ENCODE results near the gene RNLS.
"Not testable (repeated sequence)": the region's sequence is repeated elsewhere in the genome, so short reads cannot be mapped to it uniquely, and the experiment has no call there.

RNLS gene

GRCh38 chr10:88486816-88487215 is 96.3 kb downstream of the RNLS start:
- in situ Hi-C loops (cut with MboI; ENCODE audit: low sequenced_read_pairs), result not testable (repeated sequence)

- in situ Hi-C loops (cut with MboI; ENCODE audit: low sequenced_read_pairs), result no loop called here
Observed at GRCh38 chr10:88482220-88482619, 100.9 kb downstream of the RNLS start.

- in situ Hi-C loops (cut with MboI; ENCODE audit: low sequenced_read_pairs), result no loop called here
Observed at GRCh38 chr10:88478256-88478655, 104.9 kb downstream of the RNLS start.

GRCh38 chr10:88477343-88478085 is 105.6 kb downstream of the RNLS start:
- in situ Hi-C loops (cut with MboI; ENCODE audit: low sequenced_read_pairs), result no loop called here

GRCh38 chr10:88474884-88475844 is 108.0 kb downstream of the RNLS start:
- in situ Hi-C loops (cut with MboI; ENCODE audit: low sequenced_read_pairs), result no loop called here

DNA sequence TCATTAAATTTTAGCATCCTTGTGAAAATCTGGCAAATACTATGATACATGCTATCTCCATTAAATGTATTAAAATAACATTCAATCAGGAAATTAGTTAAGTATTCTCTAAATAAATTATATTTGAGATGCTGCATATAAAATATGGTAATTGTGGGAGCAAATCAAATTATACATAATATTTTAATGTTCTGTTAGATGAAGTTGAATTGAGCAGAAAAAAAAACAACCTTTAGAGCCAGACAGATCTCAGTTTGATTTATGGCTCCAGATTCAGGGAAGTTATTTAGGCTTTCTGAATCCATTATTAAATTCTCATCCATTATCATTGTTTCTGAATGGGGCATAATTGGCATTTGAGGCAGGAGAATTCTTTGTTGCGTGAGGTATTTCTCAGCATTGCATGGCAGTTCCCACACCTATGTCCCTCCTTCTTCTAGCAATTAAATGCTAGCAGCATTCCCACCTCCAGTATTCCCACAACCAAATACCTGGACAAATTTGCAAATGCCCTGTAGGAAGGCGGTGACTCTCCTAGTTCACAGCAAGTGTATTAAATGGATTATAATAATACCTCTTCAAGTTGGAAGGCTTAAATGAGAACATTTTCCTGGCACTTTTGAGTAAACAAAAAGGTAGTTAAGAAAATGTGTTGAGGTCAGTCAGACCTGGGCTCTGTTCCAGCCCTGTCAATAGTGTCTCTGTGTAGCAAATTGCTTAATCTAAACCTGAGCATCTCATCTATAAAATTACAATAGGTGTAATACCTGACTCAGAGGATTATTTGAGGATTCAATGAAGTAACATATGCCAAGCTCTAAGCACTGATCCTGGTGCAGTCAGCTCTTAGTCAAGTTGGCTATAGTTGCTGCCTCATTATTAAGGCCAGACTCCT is 108.9 kb downstream of the RNLS start:
- in situ Hi-C loops (cut with MboI; ENCODE audit: low sequenced_read_pairs), result no loop called here

GRCh38 chr10:88472540-88472939 is 110.6 kb downstream of the RNLS start:
- in situ Hi-C loops (cut with MboI; ENCODE audit: low sequenced_read_pairs), result no loop called here

DNA sequence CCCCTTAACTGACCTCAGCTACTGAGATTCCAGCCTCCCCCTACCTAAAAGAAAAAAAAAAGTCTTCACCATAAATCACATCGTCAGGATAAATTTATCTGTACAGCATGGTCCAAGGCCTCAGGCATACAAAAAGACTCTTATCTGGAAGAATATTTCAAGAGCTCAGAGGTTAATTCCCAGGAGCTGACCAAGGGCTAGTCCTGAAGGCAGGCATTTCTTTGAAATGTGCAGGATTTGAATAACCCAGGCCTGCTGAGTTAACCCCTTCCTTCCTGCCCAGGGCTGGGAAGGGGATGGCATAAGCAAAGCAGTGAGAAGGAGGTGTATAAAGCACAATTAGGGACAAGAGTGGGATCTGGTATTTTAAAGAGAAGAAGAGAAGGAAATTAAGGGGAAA is 111.2 kb downstream of the RNLS start:
- in situ Hi-C loops (cut with MboI; ENCODE audit: low sequenced_read_pairs), result no loop called here

- in situ Hi-C loops (cut with MboI; ENCODE audit: low sequenced_read_pairs), result no loop called here
Observed at GRCh38 chr10:88467835-88468485, 115.2 kb downstream of the RNLS start.

DNA sequence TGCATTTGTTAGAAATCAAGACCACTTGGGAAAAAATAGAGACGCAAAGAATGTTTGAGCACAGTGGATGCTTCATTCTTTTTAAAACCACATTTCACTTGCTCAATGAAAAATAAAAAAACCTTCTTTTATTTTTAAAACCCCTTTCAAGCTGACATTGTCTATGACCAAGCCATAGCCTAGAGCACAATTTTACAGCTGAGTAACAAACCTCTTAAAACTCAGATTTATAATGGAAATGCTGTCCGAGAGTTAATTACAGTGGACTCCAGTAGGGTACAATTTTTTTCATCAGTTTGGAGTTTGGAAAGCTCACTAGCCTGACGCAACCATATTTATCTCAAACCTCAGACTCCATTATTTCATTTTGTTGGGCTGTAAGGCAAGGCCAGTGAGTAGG is 116.3 kb downstream of the RNLS start:
- in situ Hi-C loops (cut with MboI; ENCODE audit: low sequenced_read_pairs), result no loop called here

DNA sequence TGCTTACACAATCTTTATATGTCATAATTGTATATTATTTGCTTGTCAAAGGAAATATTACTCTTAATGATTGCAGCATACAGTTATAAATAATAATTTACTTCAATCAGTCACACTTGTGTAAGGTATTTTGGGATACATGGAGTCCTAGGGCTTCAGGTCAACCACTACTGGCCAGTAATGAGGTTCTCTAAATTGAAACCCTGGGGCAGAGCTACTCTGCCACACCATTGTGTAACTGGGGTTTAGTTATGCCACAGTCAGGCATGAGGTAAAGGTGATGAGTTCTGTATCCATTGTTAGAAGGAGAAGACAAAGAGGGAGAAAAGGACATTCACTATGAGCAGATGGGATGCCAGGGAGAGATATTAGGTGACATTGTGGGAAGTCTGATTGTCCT is 117.4 kb downstream of the RNLS start:
- in situ Hi-C loops (cut with MboI; ENCODE audit: low sequenced_read_pairs), result no loop called here

- in situ Hi-C loops (cut with MboI; ENCODE audit: low sequenced_read_pairs), result no loop called here
Observed at GRCh38 chr10:88463811-88464210, 119.3 kb downstream of the RNLS start.

DNA sequence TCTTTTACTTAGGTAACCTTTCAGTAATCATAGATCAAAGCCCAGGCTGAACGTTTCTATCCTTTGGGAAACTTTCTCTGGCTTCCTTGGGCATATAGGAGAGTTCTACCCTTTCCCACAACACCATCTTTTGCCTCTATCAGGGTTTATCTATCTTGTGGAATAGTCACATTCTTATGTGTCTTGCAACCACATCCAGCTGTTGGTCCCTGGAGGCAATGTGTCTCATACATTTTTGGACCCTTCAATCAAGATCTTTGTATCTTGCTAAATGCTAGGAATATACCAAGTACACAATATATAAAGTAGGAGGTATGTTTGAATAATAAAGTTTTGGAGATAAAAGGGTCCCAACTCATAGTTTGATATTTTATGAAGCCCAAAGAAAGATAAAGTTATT is 121.7 kb downstream of the RNLS start:
- in situ Hi-C loops (cut with MboI; ENCODE audit: low sequenced_read_pairs), result no loop called here

DNA sequence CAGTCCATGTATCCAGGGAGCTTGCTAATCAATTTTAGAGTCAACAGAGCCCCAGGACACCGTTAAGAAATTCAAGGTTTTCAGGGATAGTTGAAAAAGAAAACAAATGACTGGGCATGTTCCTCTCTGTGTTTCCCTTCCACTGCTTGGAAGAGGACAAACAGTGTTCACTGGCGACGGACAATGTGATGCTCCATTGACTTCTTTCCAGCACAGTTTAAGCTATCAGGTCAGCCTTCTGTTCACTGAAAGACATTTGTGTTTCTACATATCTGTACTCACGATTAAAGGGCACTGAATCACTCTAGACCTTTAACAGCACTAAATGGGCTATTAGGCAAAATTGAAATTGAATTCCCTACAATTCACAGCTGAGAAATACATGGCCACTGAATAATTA is 123.6 kb downstream of the RNLS start:
- in situ Hi-C loops (cut with MboI; ENCODE audit: low sequenced_read_pairs), result no loop called here

DNA sequence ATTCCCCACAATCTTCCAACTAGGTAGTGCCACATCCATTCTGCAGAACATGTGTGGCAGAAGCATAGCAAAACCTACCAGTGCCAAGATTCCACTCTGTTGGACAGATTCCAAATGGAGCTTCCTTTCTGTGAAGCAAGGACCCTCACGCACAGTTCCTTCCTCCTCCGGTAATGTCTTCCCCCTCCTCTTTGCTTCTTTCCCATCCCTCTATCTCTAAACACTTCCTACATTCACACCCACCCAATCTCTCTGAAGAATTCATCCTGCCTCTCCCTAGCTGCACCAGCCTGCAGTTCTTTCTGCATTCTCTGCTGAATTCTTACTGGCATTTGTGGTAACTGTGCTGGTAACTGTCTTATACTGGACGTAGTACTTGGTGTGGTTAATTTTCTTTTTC is 124.9 kb downstream of the RNLS start:
- in situ Hi-C loops (cut with MboI; ENCODE audit: low sequenced_read_pairs), result no loop called here

DNA sequence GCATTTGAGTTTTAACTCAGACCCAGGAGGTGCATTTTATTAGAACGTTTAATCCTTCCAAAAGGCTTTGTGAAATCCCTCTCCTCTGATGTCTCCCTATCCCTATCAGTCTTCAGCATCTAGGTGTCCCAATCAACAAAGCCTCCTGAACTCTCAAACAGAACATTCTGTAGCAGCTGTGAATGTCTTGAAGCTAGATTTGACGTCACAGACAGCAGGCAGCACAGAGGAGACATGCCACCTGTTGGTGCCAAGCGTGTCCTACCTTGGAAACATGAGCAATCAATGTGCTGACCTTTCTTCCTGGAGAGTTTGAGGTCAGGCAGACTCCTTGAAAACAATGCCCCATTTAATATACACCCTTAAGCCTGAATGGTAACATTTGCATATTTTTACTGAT is 125.5 kb downstream of the RNLS start:
- in situ Hi-C loops (cut with MboI; ENCODE audit: low sequenced_read_pairs), result no loop called here

DNA sequence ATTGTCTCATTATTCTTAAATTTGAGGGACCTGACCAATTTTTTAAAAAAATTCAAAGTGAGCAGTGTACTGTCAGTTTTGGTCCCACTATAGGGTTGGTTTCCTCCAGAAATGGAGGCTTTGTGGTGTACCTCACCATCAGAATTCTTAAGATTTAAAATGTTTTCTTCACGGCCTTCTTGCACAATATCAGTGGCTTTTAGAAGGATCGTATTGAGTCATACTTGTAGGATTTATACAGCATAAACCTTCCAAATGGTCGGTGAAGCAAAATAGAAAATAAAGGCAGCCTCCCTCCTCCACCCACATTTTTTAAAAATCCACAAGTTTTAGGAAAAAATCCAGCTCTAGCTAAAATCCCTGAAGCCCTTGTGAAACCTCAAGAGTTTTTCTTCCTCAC is 126.4 kb downstream of the RNLS start:
- in situ Hi-C loops (cut with MboI; ENCODE audit: low sequenced_read_pairs), result no loop called here

GRCh38 chr10:88455831-88456230 is 127.3 kb downstream of the RNLS start:
- in situ Hi-C loops (cut with MboI; ENCODE audit: low sequenced_read_pairs), result no loop called here

DNA sequence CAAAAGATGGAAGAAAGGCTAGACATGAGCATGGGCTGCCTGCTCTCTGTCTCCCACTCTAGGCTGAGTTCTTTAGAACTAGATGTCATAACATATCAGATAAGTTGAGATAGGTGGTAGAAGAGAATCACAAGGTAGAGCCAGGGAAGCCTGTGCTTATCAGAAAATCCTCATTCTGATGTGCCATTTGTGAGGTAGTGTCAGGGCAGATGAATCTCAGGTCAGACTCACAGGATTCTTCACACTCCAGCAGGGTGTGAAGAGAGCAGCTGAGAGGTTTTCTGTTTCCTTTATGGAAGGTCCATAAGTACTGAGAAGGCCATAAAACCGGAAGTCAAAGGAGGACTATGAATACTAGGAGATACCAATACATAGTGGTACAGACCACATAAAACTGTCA is 132.9 kb downstream of the RNLS start:
- in situ Hi-C loops (cut with MboI; ENCODE audit: low sequenced_read_pairs), result no loop called here

DNA sequence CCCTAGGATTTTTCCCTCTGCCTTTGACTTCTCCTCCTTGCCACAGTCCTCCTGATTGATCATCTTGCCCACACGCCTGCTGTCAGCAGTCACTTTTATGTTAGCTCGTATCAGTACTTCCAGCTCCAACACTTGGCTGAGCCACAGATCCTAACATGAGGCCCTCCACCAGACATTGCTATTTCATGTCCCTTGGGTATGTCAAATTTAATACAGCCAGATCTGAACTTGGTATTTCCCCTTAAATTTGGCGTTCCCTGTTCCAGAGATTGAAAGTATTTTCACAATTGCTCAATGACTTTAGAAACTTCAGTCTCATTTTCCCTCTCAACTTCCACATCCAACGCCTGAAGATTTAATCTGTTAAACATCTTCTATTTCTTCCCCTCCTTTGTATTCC is 140.4 kb downstream of the RNLS start:
- in situ Hi-C loops (cut with MboI; ENCODE audit: low sequenced_read_pairs), result no loop called here

DNA sequence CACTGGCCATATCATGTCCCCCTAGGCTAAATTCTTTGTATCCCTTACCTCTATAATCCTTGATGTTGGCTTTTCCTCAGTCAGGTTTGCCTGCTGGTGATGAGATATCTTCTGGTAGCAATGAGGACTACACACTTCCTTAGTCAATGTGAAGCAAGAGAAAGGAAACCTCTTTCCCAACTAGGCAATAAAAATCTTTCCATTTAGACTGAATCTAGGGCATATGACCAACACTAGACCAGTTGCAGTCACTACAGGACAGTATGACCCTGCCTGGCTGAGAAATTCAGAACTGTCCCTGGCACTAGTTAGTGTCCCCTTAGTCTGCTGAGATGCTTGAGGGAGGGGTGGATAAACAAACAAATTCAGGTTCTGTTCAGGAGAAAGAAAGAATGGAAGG is 142.6 kb downstream of the RNLS start:
- in situ Hi-C loops (cut with MboI; ENCODE audit: low sequenced_read_pairs), result no loop called here

Measured in hTERT RPE-1 (cell line).